WERI-Rb-1 (cell line): ENCODE measurements around the gene C9orf78.

Experiments
- DNase-seq: peaks from one replicate; pipeline ENCODE4 v3.0.0-alpha.2; 2020
- H3K27ac ChIP-seq: fragments of 250-450 bp; sonication (Bioruptor Pico); 2 replicates; pipeline ENCODE4 v1.5.1; 2020; ENCODE audit warnings: mild to moderate bottlenecking, moderate library complexity
- H3K27me3 ChIP-seq: fragments of 250-450 bp; sonication (Bioruptor Pico); 2 replicates; pipeline ENCODE4 v1.5.1; 2021; ENCODE audit warnings: mild to moderate bottlenecking, low read depth, moderate library complexity; ENCODE audit not compliant: insufficient read depth, severe bottlenecking
- H3K36me3 ChIP-seq: fragments of 250-450 bp; sonication (Bioruptor Pico); 2 replicates; pipeline ENCODE4 v1.5.1; 2020; ENCODE audit warnings: mild to moderate bottlenecking, moderate library complexity
- H3K4me3 ChIP-seq: 2 replicates; pipeline ENCODE4 v1.5.1; 2011; ENCODE audit warnings: low read depth, mild to moderate bottlenecking, control low read depth, low read length
- H3K9me3 ChIP-seq: fragments of 250-450 bp; sonication (Bioruptor Pico); 2 replicates; pipeline ENCODE4 v1.5.1; 2021; ENCODE audit warnings: mild to moderate bottlenecking, moderate library complexity; ENCODE audit not compliant: severe bottlenecking
- CTCF ChIP-seq: IDR thresholded peaks from 2 replicates; pipeline ENCODE4 v1.5.1; 2011; ENCODE audit warnings: low read depth, mild to moderate bottlenecking, control low read depth, inconsistent platforms, low read length

Gene C9orf78

GRCh38 chr9:129814432-129815223, 20.4 kb downstream of the C9orf78 start:
- Histone ChIP-seq H3K9me3 (no peaks in the 10 kb centered on the region), H3K27me3 (no peaks in the 10 kb centered on the region), H3K27ac (no peak overlapping the region), H3K4me3 (no peak overlapping the region), H3K36me3 (peaks cover 72% of the 10 kb centered on the region)
- no peak for DNase-seq
- TF ChIP-seq CTCF: no peak

GRCh38 chr9:129813661-129814060, 21.4 kb downstream of the C9orf78 start:
- no peak for DNase-seq
- H3K9me3 ChIP-seq: no peaks in the 10 kb centered on the region
- TF ChIP-seq CTCF: no peak
- H3K36me3 ChIP-seq: peaks cover 73% of the 10 kb centered on the region
- no peak overlapping the region for H3K4me3 ChIP-seq
- H3K27ac ChIP-seq: no peak overlapping the region
- H3K27me3 ChIP-seq: no peaks in the 10 kb centered on the region

- no peaks in the 10 kb centered on the region for H3K27me3 ChIP-seq
- TF ChIP-seq CTCF: no peak
- no peaks in the 10 kb centered on the region for H3K9me3 ChIP-seq
- no peak overlapping the region for H3K4me3 ChIP-seq
- H3K36me3 ChIP-seq: peaks cover 65% of the 10 kb centered on the region
- H3K27ac ChIP-seq: no peak overlapping the region
- DNase-seq: peak; percentile 28
Measured at GRCh38 chr9:129812385-129812784, 22.7 kb downstream of the C9orf78 start.

- Histone ChIP-seq H3K9me3 (no peaks in the 10 kb centered on the region), H3K27ac (no peak overlapping the region), H3K36me3 (peaks cover 64% of the 10 kb centered on the region), H3K4me3 (no peak overlapping the region), H3K27me3 (no peaks in the 10 kb centered on the region)
- peak; percentile 44 for DNase-seq
- TF ChIP-seq CTCF: no peak
Measured at GRCh38 chr9:129811967-129812363, 23.1 kb downstream of the C9orf78 start.

- no peak overlapping the region for H3K27ac ChIP-seq
- peaks cover 62% of the 10 kb centered on the region for H3K36me3 ChIP-seq
- H3K9me3 ChIP-seq: no peaks in the 10 kb centered on the region
- no peaks in the 10 kb centered on the region for H3K27me3 ChIP-seq
- H3K4me3 ChIP-seq: no peak overlapping the region
- no peak for DNase-seq
- no peak for TF ChIP-seq CTCF
Measured at GRCh38 chr9:129810788-129811187, 24.3 kb downstream of the C9orf78 start.

GRCh38 chr9:129810116-129810515, 25.0 kb downstream of the C9orf78 start:
- no peak for TF ChIP-seq CTCF
- H3K36me3 ChIP-seq: peaks cover 63% of the 10 kb centered on the region
- H3K27me3 ChIP-seq: no peaks in the 10 kb centered on the region

More at GRCh38 chr9:129810116-129810515, 25.0 kb downstream of the C9orf78 start:
- Histone ChIP-seq H3K9me3 (no peaks in the 10 kb centered on the region), H3K27ac (no peak overlapping the region), H3K4me3 (no peak overlapping the region)
- DNase-seq: no peak
